SU-DHL-6 (cell line): ENCODE results near the gene ACKR3.
A peak's percentile ranks its signal among the peaks of the same experiment; 100 is the strongest.

Experiments used
- CTCF ChIP-seq: fragments of 200-600 bp; sonication (generic); IDR thresholded peaks from one replicate; pipeline ENCODE4 v1.5.1; 2017; ENCODE audit warnings: antibody characterized with exemption, mild to moderate bottlenecking, low read length, moderate library complexity; ENCODE audit not compliant: insufficient read depth, poor library complexity, severe bottlenecking
- EZH2phosphoT487 ChIP-seq: fragments of 200-600 bp; sonication (generic), shearing (Covaris generic); conservative IDR thresholded peaks from 2 replicates; pipeline ENCODE4 v1.6.1; 2018; ENCODE audit warnings: mild to moderate bottlenecking, antibody characterized with exemption, low read length, moderate library complexity, mixed read lengths

GRCh38 chr2:236569573-236569973 lies at the start of gene ACKR3:
- TF ChIP-seq CTCF: peak; percentile 14
- no peak for TF ChIP-seq EZH2phosphoT487
